Left cardiac atrium (tissue), 4 donors: ENCODE measurements around the gene GABRB1. TPM values are rescaled to one million over a fixed set of nuclear protein-coding genes. Genes with fewer than 3 reads are reported as not detected.

ENCODE experiments used
- ATAC-seq, 2 donors: fragments of 200-7000 bp; cut with Tn5 transposase; one replicate each; pipeline ENCODE4 v1.9.1; 2020; ENCODE audit warnings: mild to moderate bottlenecking in 2 of 2, moderate library complexity in 2 of 2
- DNase-seq: peaks from one replicate; pipeline ENCODE4 v3.0.0-alpha.2; 2020
- intact Hi-C, 2 donors: fragments of 100-400 bp; cut with DNase I; formaldehyde crosslinking; loops; one replicate each; pipeline versions ENCODE4 v1.14.1 to v1.15.1; 2022 to 2023
- total RNA-seq, 2 donors: library from RNA; stranded (reverse); fragmentation: NEBNext Ultra II Directional; extraction: Animal tissue kit (Norgen Biotek cat#: 25700); gene quantifications; one replicate each; pipeline ENCODE4 v1.2.1, GENCODE V29; 2021
- donor health status: DM: no; HTN: yes; CAD: no.
- donor health status: DM: no; HTN: yes; CAD: no; lungs with severe emphysema.
- donor health status: DM: yes; HTN: yes; CAD: no.
- donor health status: Dilated cardiomyopathy.

GABRB1 gene
- total RNA-seq, 2 donors from 2014 or later: 2.5 to 4.4 TPM

- ATAC-seq (no peak), DNase-seq (no peak)
- intact Hi-C loops: no loop called here
Observed at GRCh38 chr4:47474799-47475198, 443.4 kb downstream of the GABRB1 start.

DNA sequence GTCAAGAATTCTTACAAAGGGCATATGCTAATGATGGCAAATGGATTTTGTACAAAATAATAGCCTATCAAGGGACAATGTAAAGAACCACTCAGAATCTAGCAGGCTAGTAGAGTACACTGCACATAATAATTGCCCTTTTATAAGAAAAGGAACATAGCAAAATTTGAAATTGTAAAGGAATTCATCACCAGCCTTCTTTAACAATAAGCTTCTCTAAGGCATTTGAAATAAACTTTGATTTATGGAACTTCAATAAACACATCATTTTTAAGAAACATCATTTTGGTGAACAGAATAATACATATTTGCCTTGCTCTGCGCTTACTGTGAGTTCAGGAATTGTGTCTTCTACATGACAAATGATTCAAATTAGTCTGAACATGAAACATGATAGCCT, 444.0 kb downstream of the GABRB1 start:
- intact Hi-C loops: no loop called here
- ATAC-seq (no peak), DNase-seq (no peak)

Other genes with a start within 250 kb of the GABRB1 start
- gene COX7B2, start 122.3 kb upstream of the GABRB1 start, total RNA-seq: not detected
- gene GABRA4, start 38.0 kb upstream of the GABRB1 start, total RNA-seq: 1 to 10 TPM; 2.1 to 2.5 TPM